ENCODE measurements around the gene PHACTR3.

Gene PHACTR3

GRCh38 chr20:59742351-59743095, 138.2 kb downstream of the PHACTR3 start:
- no peak for TF ChIP-seq EGR1 (IDR thresholded peaks at IDR 0.05)
- TF ChIP-seq, protein P1, sequence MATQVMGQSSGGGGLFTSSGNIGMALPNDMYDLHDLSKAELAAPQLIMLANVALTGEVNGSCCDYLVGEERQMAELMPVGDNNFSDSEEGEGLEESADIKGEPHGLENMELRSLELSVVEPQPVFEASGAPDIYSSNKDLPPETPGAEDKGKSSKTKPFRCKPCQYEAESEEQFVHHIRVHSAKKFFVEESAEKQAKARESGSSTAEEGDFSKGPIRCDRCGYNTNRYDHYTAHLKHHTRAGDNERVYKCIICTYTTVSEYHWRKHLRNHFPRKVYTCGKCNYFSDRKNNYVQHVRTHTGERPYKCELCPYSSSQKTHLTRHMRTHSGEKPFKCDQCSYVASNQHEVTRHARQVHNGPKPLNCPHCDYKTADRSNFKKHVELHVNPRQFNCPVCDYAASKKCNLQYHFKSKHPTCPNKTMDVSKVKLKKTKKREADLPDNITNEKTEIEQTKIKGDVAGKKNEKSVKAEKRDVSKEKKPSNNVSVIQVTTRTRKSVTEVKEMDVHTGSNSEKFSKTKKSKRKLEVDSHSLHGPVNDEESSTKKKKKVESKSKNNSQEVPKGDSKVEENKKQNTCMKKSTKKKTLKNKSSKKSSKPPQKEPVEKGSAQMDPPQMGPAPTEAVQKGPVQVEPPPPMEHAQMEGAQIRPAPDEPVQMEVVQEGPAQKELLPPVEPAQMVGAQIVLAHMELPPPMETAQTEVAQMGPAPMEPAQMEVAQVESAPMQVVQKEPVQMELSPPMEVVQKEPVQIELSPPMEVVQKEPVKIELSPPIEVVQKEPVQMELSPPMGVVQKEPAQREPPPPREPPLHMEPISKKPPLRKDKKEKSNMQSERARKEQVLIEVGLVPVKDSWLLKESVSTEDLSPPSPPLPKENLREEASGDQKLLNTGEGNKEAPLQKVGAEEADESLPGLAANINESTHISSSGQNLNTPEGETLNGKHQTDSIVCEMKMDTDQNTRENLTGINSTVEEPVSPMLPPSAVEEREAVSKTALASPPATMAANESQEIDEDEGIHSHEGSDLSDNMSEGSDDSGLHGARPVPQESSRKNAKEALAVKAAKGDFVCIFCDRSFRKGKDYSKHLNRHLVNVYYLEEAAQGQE (IDR thresholded peaks at IDR 0.05; ENCODE audit: low read depth): no peak
- TF ChIP-seq TCF12 (IDR thresholded peaks at IDR 0.05; ENCODE audit: low read depth): no peak
- TF ChIP-seq CREB1 (IDR thresholded peaks at IDR 0.05; ENCODE audit: low read depth): no peak
- TF ChIP-seq ZBTB7A (IDR thresholded peaks at IDR 0.05; ENCODE audit: low read depth): no peak
- TF ChIP-seq EP300 (IDR thresholded peaks at IDR 0.05; ENCODE audit: borderline replicate concordance): no peak
- no peak for TF ChIP-seq TEAD4 (IDR thresholded peaks at IDR 0.05)
- TF ChIP-seq CEBPB (IDR thresholded peaks at IDR 0.05): no peak
- no peak for TF ChIP-seq TAF1 (IDR thresholded peaks at IDR 0.05; ENCODE audit: low read depth)
- TF ChIP-seq RAD21 (IDR thresholded peaks at IDR 0.05; ENCODE audit: low read depth): no peak
- TF ChIP-seq, protein P2, sequence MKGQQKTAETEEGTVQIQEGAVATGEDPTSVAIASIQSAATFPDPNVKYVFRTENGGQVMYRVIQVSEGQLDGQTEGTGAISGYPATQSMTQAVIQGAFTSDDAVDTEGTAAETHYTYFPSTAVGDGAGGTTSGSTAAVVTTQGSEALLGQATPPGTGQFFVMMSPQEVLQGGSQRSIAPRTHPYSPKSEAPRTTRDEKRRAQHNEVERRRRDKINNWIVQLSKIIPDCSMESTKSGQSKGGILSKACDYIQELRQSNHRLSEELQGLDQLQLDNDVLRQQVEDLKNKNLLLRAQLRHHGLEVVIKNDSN (IDR thresholded peaks at IDR 0.05): no peak
- TF ChIP-seq YY1 (IDR thresholded peaks at IDR 0.05; ENCODE audit: low read depth): no peak
- TF ChIP-seq FOXM1 (IDR thresholded peaks at IDR 0.05; ENCODE audit: borderline replicate concordance, low read depth): no peak

GRCh38 chr20:59743308-59743707, 139.0 kb downstream of the PHACTR3 start:
- TF ChIP-seq FOXM1 (IDR thresholded peaks at IDR 0.05; ENCODE audit: borderline replicate concordance, low read depth) (no peak), TAF1 (IDR thresholded peaks at IDR 0.05; ENCODE audit: low read depth) (no peak), RAD21 (IDR thresholded peaks at IDR 0.05; ENCODE audit: low read depth) (no peak), MAX (IDR thresholded peaks at IDR 0.05) (no peak)

GRCh38 chr20:59743767-59744485, 139.6 kb downstream of the PHACTR3 start:
- TF ChIP-seq CEBPB (IDR thresholded peaks at IDR 0.05) (no peak), NFIC (IDR thresholded peaks at IDR 0.05) (no peak), EP300 (IDR thresholded peaks at IDR 0.05; ENCODE audit: borderline replicate concordance) (no peak), RAD21 (IDR thresholded peaks at IDR 0.05; ENCODE audit: low read depth) (no peak), ZBTB7A (IDR thresholded peaks at IDR 0.05; ENCODE audit: low read depth) (no peak), TCF12 (IDR thresholded peaks at IDR 0.05; ENCODE audit: low read depth) (no peak), TAF1 (IDR thresholded peaks at IDR 0.05; ENCODE audit: low read depth) (no peak), CREB1 (IDR thresholded peaks at IDR 0.05; ENCODE audit: low read depth) (no peak)
- TF ChIP-seq, protein P1 (IDR thresholded peaks at IDR 0.05; ENCODE audit: low read depth): no peak
- TF ChIP-seq, protein P2 (IDR thresholded peaks at IDR 0.05): no peak

DNA sequence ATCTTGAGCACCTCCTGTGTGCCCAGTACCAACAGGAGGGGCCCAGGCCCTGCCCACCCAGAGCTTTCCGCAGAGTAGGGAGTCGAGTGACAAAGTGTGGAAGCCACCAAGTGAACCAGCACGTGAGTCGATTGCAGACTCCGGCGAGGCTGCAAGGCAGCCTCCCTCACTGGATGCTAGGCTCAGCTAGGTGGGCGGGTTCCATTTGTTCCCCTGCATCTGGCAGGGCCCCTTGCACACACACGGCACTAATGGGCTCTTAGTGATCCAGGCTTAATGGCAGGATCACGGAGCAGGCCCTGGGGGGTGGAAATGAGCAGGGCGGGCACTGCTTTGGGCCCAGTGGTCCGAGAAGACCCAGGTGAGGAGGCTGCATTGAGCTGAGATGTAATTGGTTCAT, 140.4 kb downstream of the PHACTR3 start:
- no peak for TF ChIP-seq YY1 (IDR thresholded peaks at IDR 0.05; ENCODE audit: low read depth)
- no peak for TF ChIP-seq MAX (IDR thresholded peaks at IDR 0.05)
- no peak for TF ChIP-seq CREB1 (IDR thresholded peaks at IDR 0.05; ENCODE audit: low read depth)

- no peak for TF ChIP-seq EGR1 (IDR thresholded peaks at IDR 0.05)
- no peak for TF ChIP-seq MAX (IDR thresholded peaks at IDR 0.05)
- TF ChIP-seq, protein P1 (IDR thresholded peaks at IDR 0.05; ENCODE audit: low read depth): no peak
- no peak for TF ChIP-seq CREB1 (IDR thresholded peaks at IDR 0.05; ENCODE audit: low read depth)
Observed at GRCh38 chr20:59745201-59745600, 140.9 kb downstream of the PHACTR3 start.

All from Ishikawa (cell line).